GM19372 (cell line): Measurements from ENCODE around the gene RPS10.
"Not testable (repeated sequence)": the region's sequence is repeated elsewhere in the genome, so short reads cannot be mapped to it uniquely, and the experiment has no call there.

ENCODE experiments used
- ATAC-seq: cut with Tn5 transposase; IDR thresholded peaks from one replicate; pipeline ENCODE4 v1.9.1; 2021; ENCODE audit warnings: mild to moderate bottlenecking, low read depth, moderate library complexity; ENCODE audit not compliant: unreplicated experiment

The RPS10 gene

DNA sequence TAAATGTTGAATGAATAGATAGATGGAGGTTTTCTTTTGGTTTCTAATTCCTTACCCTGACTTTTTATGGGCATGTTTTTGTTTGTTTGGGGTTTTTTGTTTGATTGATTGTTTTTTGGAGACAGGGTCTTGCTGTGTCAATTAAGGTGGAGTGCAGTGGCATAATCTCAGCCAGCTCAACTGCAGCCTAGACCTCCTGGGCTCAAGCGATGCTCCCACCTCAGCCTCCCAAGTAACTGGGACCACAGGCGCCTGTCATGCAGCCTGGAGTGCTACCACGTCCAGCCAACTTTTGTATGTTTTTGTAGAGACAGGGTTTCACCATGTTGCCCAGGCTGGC, 31.9 kb downstream of the RPS10 start:
- ATAC-seq: no peak

DNA sequence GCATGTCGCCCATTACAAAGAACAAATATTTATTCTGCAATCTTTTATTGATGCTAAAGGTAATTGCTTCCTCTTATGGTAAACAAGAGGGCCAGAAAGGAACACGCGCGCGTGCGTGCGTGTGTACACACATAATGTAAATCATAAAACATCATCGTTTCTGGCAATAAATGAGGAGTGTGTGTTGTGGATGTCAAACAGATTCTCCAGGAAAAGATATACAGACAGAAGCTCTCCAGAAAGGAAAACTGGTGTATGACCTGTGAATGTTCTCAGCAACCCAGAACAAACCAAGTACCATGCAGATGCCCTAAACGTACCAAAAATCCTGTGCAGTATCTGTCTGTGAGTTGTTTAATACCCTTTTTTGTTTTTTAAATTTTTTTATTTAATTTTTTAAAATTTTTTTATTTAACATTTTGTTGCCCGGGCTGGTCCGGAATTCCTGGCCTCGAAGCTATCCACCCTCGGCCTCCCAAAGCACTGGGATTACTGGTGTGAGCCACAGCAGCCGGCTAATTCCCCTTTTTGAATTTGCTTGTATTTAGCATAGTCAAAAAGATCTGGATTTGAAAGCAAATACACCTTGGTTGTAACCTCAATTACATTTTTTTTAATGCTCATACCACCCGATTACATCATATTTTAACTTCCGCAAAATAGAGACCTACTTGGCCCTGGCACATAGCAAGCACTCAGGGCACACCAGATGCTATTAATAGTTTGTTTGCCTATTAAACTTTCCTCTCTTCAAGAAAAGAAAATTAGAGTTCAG, 32.5 kb downstream of the RPS10 start:
- no peak for ATAC-seq

DNA sequence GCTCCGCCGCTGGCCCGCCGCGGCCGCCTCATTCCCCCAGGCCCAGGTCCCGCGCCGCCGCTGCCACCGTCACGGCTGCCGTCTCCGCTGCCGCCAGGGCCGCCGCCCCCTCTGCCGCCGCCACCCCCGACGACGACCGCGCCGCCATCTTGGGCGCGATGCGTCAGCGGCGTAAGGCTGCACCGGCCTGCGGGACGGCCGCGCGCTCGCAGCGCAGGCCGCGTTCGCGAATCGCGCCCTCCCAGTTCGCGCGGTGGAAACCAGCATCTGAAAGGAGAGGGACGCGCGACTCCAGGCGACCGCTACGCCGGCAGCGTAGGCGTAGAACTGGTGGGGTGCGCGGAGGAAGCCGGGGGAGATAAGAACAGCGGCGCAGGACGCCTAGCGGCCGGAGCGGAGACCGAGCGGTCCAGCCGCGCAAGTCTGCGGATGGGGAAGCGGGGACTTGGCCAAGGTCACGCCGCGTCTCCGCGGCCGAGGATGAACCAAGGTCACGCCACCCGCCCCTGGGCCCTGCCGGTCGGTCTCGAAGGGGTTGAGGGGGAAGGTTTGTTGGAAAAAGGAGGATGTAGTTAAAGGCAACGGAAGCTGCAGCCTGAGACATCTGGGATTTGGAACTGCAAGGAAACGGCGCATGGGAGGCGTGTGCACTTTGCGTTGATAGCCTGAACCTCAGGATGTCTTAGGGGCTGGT, 33.2 kb downstream of the RPS10 start, which contains the start of gene NUDT3:
TSS of gene NUDT3 (minus strand) at position 173 of the 694 bp plus-strand sequence. CDS start 307 bp downstream, outside the sequence.
- ATAC-seq: peak; percentile 83

DNA sequence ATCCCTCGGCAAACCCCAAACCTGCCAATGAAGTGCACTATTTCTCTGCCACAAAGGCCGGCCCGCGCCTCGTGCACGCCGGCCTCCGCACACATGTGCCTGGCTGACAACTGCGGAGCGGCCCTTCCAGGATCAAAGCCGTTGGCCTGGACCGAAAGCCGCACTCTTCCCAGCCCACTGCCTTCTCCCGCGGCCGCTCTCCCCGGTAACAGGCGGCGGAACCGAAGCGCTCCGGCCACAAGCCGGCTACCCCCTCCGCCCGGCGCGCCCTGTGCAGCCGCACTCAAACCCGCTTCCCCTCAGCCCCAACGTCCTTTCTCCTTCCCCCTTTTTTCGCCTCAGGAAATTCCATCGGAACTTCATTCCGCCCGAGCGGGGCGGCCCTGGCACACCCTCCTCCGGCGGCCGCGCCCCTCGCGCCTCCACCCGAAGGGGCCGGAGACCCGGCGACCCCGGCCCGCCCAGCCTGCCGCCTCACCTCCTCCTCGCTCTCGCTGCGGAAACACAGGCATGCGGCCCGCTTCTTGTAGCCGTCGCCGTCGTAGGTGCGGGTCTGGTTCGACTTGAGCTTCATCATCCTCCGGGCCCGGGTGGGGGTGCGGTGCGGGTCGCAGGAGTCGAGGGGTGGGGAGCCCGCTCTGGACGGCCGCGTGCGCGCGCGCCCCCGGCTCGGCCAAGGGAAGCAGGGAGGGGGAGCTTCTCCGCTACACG, 33.9 kb downstream of the RPS10 start:
- peak; percentile 34 for ATAC-seq

DNA sequence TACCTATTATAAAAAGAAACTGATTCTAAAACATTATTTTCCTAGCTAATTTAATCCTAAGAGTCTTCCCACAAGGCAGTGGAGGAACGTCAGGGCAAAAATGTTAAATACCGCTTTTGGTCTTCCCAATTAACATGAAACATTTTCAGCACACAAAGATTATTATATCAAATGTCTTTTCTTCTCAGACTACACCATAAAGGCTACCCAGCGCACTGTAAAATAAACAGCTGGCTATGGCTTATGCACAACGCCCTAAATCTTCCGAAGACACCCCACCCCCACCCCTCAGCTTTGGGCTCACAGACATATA, 34.4 kb downstream of the RPS10 start:
- no peak for ATAC-seq

DNA sequence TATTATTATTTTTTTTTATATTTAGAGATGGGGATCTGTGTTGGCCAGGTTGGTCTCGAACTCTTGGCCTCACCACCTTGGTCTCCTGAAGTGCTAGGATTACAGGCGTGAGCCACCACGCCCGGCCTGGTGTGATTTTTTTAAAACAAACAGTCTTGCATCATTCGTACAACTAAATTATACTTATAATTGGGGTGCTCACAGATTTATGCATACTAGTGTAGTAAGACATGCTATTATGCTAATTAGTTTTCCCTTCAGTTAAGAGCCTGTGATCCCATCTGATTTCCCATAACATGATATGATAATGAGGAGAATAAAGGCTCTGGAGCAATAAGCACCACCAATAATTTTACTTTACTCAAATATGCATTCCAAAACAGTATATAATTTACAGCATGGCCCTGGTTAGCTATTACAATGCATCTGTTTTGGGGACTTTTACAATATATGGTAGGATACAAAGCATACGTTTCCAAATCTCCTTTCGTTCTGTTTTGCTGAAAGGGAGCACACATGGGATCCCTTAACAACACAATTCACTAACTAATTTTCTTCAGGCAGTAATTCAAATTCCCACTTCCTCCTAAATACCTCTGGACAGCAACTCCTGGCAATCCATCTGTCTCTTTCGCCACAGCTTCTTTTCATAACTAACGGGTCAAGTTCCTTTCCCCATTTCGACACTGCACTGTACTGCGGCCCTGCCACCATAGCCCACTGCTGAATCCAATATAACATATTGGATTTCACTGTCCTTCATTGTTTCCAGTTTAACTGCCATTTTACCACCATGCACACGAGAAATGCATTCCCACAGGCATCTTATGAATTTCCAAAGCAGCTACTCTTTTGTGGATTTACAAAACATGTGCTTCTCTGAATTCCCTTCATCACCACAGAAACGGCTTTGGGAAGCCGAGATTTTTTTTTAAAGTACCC, 35.1 kb downstream of the RPS10 start:
- ATAC-seq: no peak

GRCh38 chr6:34389034-34389433, 36.8 kb downstream of the RPS10 start:
- ATAC-seq: no peak

DNA sequence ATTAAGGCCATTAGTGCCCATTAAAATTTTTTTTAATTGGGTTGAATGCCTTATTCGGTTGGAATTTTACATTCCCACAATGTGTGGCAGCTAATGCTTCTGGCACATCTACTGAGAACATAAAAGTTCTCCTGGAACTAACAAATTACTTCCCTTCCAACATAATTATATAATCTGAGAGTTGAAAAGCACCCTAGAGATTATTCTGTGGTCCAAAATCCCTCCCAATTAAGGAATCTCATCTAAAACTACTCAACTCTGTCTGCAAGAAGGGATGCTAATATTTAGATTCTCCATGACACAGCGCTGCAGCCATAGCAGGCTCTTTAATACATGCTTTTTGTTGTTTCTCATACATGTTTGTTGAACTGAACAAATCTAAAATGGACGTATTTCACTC, 37.4 kb downstream of the RPS10 start:
- ATAC-seq: no peak

GRCh38 chr6:34386316-34387137, 39.3 kb downstream of the RPS10 start:
- no peak for ATAC-seq

GRCh38 chr6:34385793-34386195, 40.1 kb downstream of the RPS10 start:
- no peak for ATAC-seq

DNA sequence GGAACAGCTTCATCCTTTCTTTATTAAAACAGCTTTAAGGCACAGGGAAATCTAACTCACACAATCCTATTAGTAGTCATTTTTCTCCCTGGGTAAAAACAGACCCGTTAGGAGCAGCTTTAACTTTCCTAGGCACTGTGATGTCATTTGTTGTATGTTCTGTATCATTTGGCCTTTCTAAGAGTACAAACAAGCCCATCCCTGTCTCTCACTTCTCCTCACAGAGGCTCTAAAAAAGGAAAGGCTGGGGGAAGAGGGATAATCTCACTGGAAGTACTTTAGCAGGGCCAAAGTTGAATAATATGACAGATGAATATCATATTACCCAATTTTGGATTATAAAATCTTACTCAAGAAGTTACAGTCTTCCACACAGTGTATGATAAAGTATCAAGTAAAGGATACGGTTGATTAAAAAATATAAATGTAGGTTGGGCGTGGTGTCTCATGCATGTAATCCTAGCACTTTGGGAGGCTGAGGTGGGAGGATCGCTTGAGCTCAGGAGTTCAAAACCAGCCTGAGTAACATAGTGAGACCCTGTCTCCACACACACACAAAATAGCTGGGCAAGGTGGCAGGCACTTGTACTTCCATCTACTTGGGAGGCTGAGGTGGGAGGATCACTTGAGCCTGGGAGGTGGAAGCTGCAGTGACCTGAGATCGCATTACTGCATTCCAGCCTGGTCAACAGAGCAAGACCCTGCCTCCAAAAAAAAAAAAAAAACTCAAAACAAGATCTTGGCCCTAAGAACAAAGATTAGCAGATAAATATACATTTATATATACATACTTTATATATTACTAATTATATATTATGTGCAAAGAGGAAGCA, 41.3 kb downstream of the RPS10 start:
- no peak for ATAC-seq

DNA sequence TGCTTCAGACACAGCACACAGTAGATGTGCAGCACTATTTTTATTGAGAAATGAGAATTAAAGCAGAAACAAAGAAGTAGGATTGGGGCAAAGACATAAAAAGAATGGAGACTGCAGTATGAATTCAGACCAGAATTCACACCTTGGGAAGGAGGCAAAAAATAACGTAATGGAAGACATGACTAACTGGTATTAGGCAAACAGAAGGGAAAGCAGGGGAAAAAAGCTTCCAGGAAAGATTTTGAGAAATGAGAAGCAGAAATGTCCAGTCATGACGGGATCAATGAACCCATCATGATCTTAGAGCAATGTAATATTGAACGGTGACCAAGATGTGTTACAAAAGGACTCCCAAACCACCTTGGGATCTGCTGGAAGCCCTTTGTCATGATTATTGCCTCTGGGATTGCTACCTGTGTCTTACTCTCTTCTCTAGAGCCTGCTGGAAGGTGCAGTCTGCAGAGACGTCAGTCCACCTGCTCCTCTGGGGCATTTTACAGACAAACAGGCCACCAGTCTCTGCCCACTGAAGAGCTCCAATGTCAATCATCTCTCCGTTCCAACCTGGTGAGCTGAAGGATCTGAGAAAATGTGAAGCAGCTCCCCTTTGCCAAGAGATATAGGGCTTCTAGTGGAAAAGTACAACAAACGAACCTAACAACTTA, 42.1 kb downstream of the RPS10 start:
- no peak for ATAC-seq

DNA sequence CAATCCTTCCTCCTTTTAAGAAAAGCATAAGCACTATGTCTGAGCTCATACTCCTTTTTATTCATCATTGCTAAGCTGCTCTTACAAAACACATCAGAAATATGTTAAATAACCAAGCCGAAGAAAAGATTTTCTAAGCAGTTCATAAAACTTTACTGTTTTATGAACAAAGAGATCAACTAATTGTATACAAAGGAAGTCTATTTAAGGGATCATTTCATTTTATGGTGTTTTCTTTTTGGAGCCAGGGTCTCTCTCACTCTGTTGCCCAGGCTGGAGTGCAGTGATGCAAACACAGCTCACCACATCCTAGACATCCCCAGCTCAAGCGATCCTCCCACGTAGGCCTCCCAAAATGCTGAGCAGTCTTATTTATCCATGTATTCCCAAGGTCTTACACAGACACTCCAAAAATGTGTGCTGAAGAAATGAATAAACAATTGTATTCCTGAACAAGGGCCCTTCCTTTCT, 42.7 kb downstream of the RPS10 start:
- no peak for ATAC-seq

DNA sequence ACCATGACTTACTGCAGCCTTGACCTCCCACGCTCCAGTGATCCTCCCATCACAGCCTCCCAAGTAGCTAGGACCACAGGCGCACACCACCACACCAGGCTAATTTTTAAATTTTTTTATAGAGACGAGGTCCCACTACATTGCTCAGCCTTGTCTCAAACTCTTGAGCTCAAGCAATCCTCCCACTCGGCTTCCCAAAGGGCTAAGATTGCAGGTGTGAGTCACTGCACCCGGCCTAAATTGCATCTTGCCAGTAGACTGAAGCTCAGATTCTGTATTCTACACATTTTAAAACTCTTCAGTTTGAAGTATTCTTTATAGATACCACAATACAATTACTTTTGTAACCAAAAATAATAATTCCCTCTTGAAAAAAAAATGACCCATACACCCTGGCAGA, 44.8 kb downstream of the RPS10 start:
- ATAC-seq: no peak

GRCh38 chr6:34378470-34378869, 47.4 kb downstream of the RPS10 start:
- no peak for ATAC-seq

DNA sequence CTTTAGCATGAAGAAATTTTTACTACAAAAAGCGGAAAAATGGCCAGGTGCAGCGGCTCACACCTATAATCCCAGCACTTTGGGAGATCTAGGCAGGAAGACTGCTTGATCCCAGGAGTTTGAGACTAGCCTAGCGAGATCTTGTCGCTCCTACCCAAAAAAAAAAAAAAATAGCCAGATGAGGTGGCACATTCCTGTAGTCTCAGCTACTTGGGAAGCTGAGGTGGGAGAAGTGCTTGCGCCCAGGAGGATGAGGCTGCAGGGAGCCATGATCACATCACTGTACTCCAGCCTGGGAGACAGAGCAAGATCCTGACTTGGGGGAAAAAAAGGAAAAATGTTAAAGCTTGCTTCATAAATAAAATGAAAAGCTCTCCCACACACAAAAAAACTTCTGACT, 47.9 kb downstream of the RPS10 start:
- ATAC-seq: no peak

GRCh38 chr6:34377571-34377970, 48.3 kb downstream of the RPS10 start:
- ATAC-seq: not testable (repeated sequence)

DNA sequence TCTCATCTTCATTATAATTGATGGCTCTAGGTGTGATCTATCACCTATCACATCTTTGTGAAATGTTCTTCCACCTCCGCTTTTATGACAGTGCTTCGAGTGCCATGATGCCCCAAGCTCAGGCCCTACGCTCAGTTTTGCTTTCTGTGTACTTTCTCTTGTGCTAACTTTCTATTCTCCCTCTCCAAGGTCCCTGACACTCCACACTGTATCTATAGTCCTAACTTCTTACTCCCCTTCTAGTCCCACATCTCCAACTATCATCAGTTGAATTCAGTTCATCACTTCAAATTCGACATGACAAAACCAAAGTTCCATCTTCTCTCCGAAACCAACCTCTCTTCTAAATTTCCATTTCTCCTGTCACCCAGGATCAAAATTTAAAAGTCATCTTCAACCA, 50.0 kb downstream of the RPS10 start:
- ATAC-seq: no peak
